SU-DHL-6 (cell line): ENCODE measurements around the gene UTS2R.
"Not testable (repeated sequence)": the region's sequence is repeated elsewhere in the genome, so short reads cannot be mapped to it uniquely, and the experiment has no call there.

Experiments
- H2AFZ ChIP-seq: fragments of 200-600 bp; sonication (generic); 2 replicates; pipeline ENCODE4 v1.6.1; 2014; ENCODE audit warnings: low read depth, mild to moderate bottlenecking, moderate library complexity, mixed read lengths, antibody characterized with exemption, low read length; ENCODE audit not compliant: severe bottlenecking
- H3F3A ChIP-seq: fragments of 200-600 bp; shearing (Covaris generic); 2 replicates; pipeline ENCODE4 v1.6.0; 2016; ENCODE audit warnings: antibody characterized with exemption, mild to moderate bottlenecking; ENCODE audit not compliant: insufficient read depth
- H3K27ac ChIP-seq: fragments of 200-600 bp; sonication (generic); 2 replicates; pipeline ENCODE4 v1.5.1; 2016; ENCODE audit warnings: low read depth, mild to moderate bottlenecking, low read length, moderate library complexity, mixed read lengths
- H3K27me3 ChIP-seq: fragments of 200-600 bp; sonication (generic), shearing (Covaris generic); 2 replicates; pipeline ENCODE4 v1.6.0; 2014; ENCODE audit warnings: mild to moderate bottlenecking, low read length
- H3K36me3 ChIP-seq: fragments of 200-600 bp; sonication (generic); 2 replicates; pipeline ENCODE4 v1.6.1; 2014; ENCODE audit warnings: mild to moderate bottlenecking, low read length, mixed read lengths
- H3K4me2 ChIP-seq: fragments of 300-600, 200-600 bp; shearing (Covaris generic), sonication (generic); 2 replicates; pipeline ENCODE4 v1.6.0; 2014; ENCODE audit warnings: low read length, low read depth, mild to moderate bottlenecking; ENCODE audit not compliant: poor library complexity, severe bottlenecking
- H3K4me3 ChIP-seq: fragments of 200-600 bp; sonication (generic); 2 replicates; pipeline ENCODE4 v1.5.1; 2014; ENCODE audit warnings: antibody characterized with exemption, low read length, mild to moderate bottlenecking, mixed read lengths; ENCODE audit not compliant: insufficient read depth, poor library complexity, severe bottlenecking
- H3K79me2 ChIP-seq: fragments of 200-600 bp; sonication (generic); 2 replicates; pipeline ENCODE4 v1.6.1; 2014; ENCODE audit warnings: mild to moderate bottlenecking, low read length, moderate library complexity; ENCODE audit not compliant: insufficient read depth
- H3K9ac ChIP-seq: fragments of 200-600 bp; sonication (generic); 2 replicates; pipeline ENCODE4 v1.7.0; 2014; ENCODE audit warnings: mild to moderate bottlenecking, low read length
- H3K9me2 ChIP-seq: fragments of 200-600 bp; sonication (generic); replicated peaks from 2 replicates; pipeline ENCODE4 v1.6.1; 2014; ENCODE audit warnings: low read length; ENCODE audit not compliant: insufficient read depth
- H3K9me3 ChIP-seq: fragments of 200-600 bp; sonication (generic); 2 replicates; pipeline ENCODE4 v1.6.1; 2014; ENCODE audit warnings: low read length, mixed read lengths; ENCODE audit not compliant: insufficient read depth
- H4K20me1 ChIP-seq: fragments of 200-600 bp; sonication (generic); 2 replicates; pipeline ENCODE4 v1.6.1; 2014; ENCODE audit warnings: low read depth, mild to moderate bottlenecking, antibody characterized with exemption, low read length, moderate library complexity, mixed read lengths
- CTCF ChIP-seq: fragments of 200-600 bp; sonication (generic); IDR thresholded peaks from one replicate; pipeline ENCODE4 v1.5.1; 2017; ENCODE audit warnings: antibody characterized with exemption, mild to moderate bottlenecking, low read length, moderate library complexity; ENCODE audit not compliant: insufficient read depth, poor library complexity, severe bottlenecking
- EZH2phosphoT487 ChIP-seq: fragments of 200-600 bp; sonication (generic), shearing (Covaris generic); conservative IDR thresholded peaks from 2 replicates; pipeline ENCODE4 v1.6.1; 2018; ENCODE audit warnings: mild to moderate bottlenecking, antibody characterized with exemption, low read length, moderate library complexity, mixed read lengths

Gene UTS2R

DNA sequence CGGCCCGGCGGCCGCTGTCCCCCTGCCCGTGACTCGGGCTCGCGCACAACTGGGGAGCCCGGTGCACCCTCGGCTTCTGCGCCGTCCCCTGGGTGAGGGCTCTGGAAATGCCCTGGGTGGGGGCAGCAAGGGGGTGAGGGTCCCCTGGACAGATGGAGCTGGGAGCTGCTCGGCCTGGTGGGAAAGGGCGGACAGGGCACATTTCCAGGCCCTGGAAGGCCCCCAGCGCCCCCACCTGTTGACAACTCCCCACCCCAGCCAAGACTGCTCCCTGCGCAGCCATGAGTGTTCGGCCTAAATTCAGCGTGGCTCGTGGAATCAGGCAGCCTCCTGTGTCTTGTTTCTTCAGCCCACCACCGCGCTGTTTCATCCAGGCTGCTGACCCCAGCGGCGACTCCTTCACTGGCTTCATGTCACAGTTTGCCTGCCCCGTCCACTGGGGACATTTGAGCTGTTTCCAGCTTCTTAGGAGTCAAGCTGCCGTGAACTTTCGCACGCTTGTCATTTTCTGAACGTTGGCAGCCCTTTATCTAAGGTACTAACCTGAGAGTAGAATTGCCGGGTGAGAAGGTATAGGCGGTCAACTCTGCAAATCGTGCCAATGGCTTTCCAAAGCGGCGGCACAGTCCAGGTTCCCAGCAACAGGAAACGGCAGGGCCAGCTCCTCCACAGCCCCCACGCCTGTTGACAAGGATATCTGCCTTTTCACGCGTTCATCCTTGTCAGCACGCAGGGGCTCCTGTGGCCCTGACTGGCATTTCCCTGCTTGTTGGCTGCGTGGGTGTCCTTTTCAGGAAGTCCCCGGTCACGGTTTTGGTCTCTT, 895 bp downstream of the UTS2R start:
- no peak overlapping the region for H3K9ac ChIP-seq
- no peaks in the 10 kb centered on the region for H3K79me2 ChIP-seq
- no peaks in the 10 kb centered on the region for H3K9me3 ChIP-seq
- H3F3A ChIP-seq: peaks cover 1% of the 10 kb centered on the region; the same call in 1 of the 2 replicates
- H4K20me1 ChIP-seq: no peaks in the 10 kb centered on the region
- H3K4me2 ChIP-seq: no peak overlapping the region
- H3K27ac ChIP-seq: no peak overlapping the region
- no peak overlapping the region for H3K4me3 ChIP-seq
- H3K27me3 ChIP-seq: no peaks in the 10 kb centered on the region
- H2AFZ ChIP-seq: no peak overlapping the region
- H3K36me3 ChIP-seq: no peaks in the 10 kb centered on the region
- no peaks in the 10 kb centered on the region for H3K9me2 ChIP-seq
- no peak for TF ChIP-seq CTCF
- TF ChIP-seq EZH2phosphoT487: no peak

DNA sequence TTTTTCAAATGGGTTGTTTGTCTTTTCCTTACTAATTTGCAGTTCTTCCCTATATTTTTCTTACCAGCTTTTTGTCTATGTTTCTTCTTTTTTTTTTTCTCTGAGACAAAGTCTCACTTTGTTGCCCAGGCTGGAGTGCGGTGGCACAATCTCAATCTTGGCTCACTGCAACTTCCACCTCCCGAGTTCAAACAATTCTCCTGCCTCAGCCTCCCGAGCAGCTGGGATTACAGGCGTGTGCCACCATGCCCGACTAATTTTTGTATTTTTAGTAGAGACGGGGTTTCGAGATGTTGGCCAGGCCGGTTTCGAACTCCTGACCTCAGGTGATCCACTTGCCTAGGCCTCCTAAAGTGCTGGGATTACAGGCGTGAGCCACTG, 1.5 kb downstream of the UTS2R start:
- H3K9me2 ChIP-seq, H3K4me3 ChIP-seq, H3K4me2 ChIP-seq, H3F3A ChIP-seq, H3K36me3 ChIP-seq, H3K27ac ChIP-seq, H4K20me1 ChIP-seq, H2AFZ ChIP-seq, H3K27me3 ChIP-seq, H3K9me3 ChIP-seq, H3K9ac ChIP-seq, H3K79me2 ChIP-seq: not testable (repeated sequence)

GRCh38 chr17:82373731-82374625, 2.4 kb downstream of the UTS2R start:
- Histone ChIP-seq H3K4me2 (no peak overlapping the region), H3K9me3 (no peaks in the 10 kb centered on the region), H3K27me3 (no peaks in the 10 kb centered on the region), H3K4me3 (no peak overlapping the region), H3K9me2 (no peaks in the 10 kb centered on the region), H3K79me2 (no peaks in the 10 kb centered on the region), H3K36me3 (no peaks in the 10 kb centered on the region), H3K9ac (no peak overlapping the region), H2AFZ (no peak overlapping the region), H3F3A (no peaks in the 10 kb centered on the region), H3K27ac (no peak overlapping the region), H4K20me1 (no peaks in the 10 kb centered on the region)
- TF ChIP-seq EZH2phosphoT487 (no peak), CTCF (no peak)
